ENCODE measurements around the gene SLBP. TPM values are rescaled to one million over a fixed set of nuclear protein-coding genes. Genes with fewer than 3 reads are reported as not detected.

SLBP gene
- total RNA-seq, 1 donor from 2014 or later = 54.3 TPM

- no peak overlapping the region for H3K4me3 Mint-ChIP-seq (ENCODE audit: low read depth)
Observed at GRCh38 chr4:1747603-1747967, 35.5 kb upstream of the SLBP start.

DNA sequence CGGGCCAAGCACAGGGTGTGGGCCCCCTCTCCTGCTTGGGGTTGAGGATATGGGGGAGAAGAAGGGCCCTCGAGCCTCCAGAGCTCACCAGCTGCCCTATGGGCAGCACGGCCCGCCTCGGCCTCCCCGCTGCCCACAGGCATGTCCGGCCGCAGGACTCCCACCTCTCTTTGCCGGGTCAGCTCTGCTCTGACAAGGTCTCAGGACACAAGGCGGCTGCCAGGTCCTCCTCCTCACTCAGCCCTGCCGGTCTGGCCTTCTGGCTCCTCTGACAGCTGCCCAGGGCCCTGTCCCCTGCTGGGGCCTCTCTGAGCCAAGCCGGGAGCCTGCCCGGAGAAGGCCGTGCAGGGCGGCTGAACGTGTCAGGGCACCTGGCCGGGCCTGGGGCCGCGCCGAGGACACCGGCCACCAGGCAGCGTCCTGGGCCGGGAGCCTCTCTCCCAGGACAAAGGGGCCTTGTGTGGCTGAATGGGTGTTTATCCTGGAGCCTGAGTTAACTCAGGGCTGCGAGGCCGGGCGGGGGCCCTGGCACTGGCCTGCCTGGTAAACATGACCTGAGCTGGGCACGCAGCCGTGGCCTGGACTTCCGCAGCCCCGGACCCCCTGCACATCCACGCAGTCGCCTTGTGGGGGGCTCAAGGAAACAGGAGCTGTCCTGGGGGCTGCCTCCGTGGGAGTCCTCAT, 34.9 kb upstream of the SLBP start:
- Mint-ChIP-seq H3K9me3 (ENCODE audit: low read depth) (no peaks in the 10 kb centered on the region), H3K27ac (no peak overlapping the region), H3K27me3 (no peaks in the 10 kb centered on the region), H3K4me1 (ENCODE audit: low read depth) (no peaks in the 10 kb centered on the region), H3K4me3 (ENCODE audit: low read depth) (no peak overlapping the region), H3K36me3 (ENCODE audit: insufficient read depth) (peaks cover 3% of the 10 kb centered on the region)
- DNase-seq (ENCODE audit: low spot score, unreplicated experiment) = no peak
- TF ChIP-seq, protein P1, sequence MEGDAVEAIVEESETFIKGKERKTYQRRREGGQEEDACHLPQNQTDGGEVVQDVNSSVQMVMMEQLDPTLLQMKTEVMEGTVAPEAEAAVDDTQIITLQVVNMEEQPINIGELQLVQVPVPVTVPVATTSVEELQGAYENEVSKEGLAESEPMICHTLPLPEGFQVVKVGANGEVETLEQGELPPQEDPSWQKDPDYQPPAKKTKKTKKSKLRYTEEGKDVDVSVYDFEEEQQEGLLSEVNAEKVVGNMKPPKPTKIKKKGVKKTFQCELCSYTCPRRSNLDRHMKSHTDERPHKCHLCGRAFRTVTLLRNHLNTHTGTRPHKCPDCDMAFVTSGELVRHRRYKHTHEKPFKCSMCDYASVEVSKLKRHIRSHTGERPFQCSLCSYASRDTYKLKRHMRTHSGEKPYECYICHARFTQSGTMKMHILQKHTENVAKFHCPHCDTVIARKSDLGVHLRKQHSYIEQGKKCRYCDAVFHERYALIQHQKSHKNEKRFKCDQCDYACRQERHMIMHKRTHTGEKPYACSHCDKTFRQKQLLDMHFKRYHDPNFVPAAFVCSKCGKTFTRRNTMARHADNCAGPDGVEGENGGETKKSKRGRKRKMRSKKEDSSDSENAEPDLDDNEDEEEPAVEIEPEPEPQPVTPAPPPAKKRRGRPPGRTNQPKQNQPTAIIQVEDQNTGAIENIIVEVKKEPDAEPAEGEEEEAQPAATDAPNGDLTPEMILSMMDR (IDR thresholded peaks at IDR 0.05; ENCODE audit: unreplicated experiment) = no peak

More at GRCh38 chr4:1747603-1747967, 35.5 kb upstream of the SLBP start:
- Mint-ChIP-seq H3K36me3 (ENCODE audit: insufficient read depth) (peaks cover 3% of the 10 kb centered on the region), H3K4me1 (ENCODE audit: low read depth) (no peaks in the 10 kb centered on the region), H3K9me3 (ENCODE audit: low read depth) (no peaks in the 10 kb centered on the region), H3K27me3 (no peaks in the 10 kb centered on the region), H3K27ac (no peak overlapping the region)
- no peak for DNase-seq (ENCODE audit: low spot score, unreplicated experiment)
- TF ChIP-seq, protein P1 (IDR thresholded peaks at IDR 0.05; ENCODE audit: unreplicated experiment) = no peak

- Mint-ChIP-seq H3K36me3 (ENCODE audit: insufficient read depth) (peaks cover 3% of the 10 kb centered on the region), H3K27me3 (no peaks in the 10 kb centered on the region), H3K9me3 (ENCODE audit: low read depth) (no peaks in the 10 kb centered on the region), H3K4me1 (ENCODE audit: low read depth) (no peaks in the 10 kb centered on the region), H3K4me3 (ENCODE audit: low read depth) (no peak overlapping the region), H3K27ac (no peak overlapping the region)
- TF ChIP-seq, protein P1 (IDR thresholded peaks at IDR 0.05; ENCODE audit: unreplicated experiment) = peak; percentile 97
- DNase-seq (ENCODE audit: low spot score, unreplicated experiment) = peak; percentile 98
Observed at GRCh38 chr4:1746265-1746691, 34.2 kb upstream of the SLBP start.

GRCh38 chr4:1745697-1746096, 33.6 kb upstream of the SLBP start:
- Mint-ChIP-seq H3K9me3 (ENCODE audit: low read depth) (no peaks in the 10 kb centered on the region), H3K27ac (no peak overlapping the region), H3K27me3 (no peaks in the 10 kb centered on the region), H3K4me1 (ENCODE audit: low read depth) (no peaks in the 10 kb centered on the region), H3K4me3 (ENCODE audit: low read depth) (no peak overlapping the region), H3K36me3 (ENCODE audit: insufficient read depth) (peaks cover 6% of the 10 kb centered on the region)
- TF ChIP-seq, protein P1 (IDR thresholded peaks at IDR 0.05; ENCODE audit: unreplicated experiment) = no peak
- no peak for DNase-seq (ENCODE audit: low spot score, unreplicated experiment)

- Mint-ChIP-seq H3K27me3 (no peaks in the 10 kb centered on the region), H3K4me3 (ENCODE audit: low read depth) (no peak overlapping the region), H3K4me1 (ENCODE audit: low read depth) (no peaks in the 10 kb centered on the region), H3K9me3 (ENCODE audit: low read depth) (no peaks in the 10 kb centered on the region), H3K36me3 (ENCODE audit: insufficient read depth) (peaks cover 7% of the 10 kb centered on the region), H3K27ac (no peak overlapping the region)
- TF ChIP-seq, protein P1 (IDR thresholded peaks at IDR 0.05; ENCODE audit: unreplicated experiment) = no peak
- DNase-seq (ENCODE audit: low spot score, unreplicated experiment) = no peak
Observed at GRCh38 chr4:1745165-1745564, 33.0 kb upstream of the SLBP start.
